Spleen (tissue), 7 donors: ENCODE data around the gene FGF21.

Experiments used
- POLR2A ChIP-seq, 3 donors: fragments of 450-650 bp; IDR thresholded peaks; one replicate each; pipeline ENCODE4 v1.5.1; 2017; ENCODE audit warnings: antibody characterized with exemption in 3 of 3, mild to moderate bottlenecking in 1 of 3
- POLR2AphosphoS5 ChIP-seq, 3 donors: sonication (generic); formaldehyde crosslinking; IDR thresholded peaks; one replicate each; pipeline ENCODE4 v1.5.1; 2017; ENCODE audit warnings: antibody characterized with exemption in 3 of 3
- TF ChIP-seq, protein P1 (sequence below), 11 experiments: fragments of 200-600 bp in 7 of 11; fragments of 450-650 bp in 4 of 11; sonication (generic) in 4 of 11; IDR thresholded peaks in 8 of 11; conservative IDR thresholded peaks in 3 of 11; 1 replicate in 7 of 11; 2 replicates in 4 of 11; pipeline versions ENCODE4 v1.4.0 to v1.8.0; 2016 to 2021; ENCODE audit warnings: antibody characterized with exemption in 11 of 11, inconsistent platforms in 4 of 11, mild to moderate bottlenecking in 1 of 11
- donor health status: DM: no; HTN: no; CAD: no; lungs with moderate emphysema.
- donor health status: DM: no; HTN: no; CAD: no.
- donor health status: DM: no; HTN: no; CAD: no.

- TF ChIP-seq, protein P1, sequence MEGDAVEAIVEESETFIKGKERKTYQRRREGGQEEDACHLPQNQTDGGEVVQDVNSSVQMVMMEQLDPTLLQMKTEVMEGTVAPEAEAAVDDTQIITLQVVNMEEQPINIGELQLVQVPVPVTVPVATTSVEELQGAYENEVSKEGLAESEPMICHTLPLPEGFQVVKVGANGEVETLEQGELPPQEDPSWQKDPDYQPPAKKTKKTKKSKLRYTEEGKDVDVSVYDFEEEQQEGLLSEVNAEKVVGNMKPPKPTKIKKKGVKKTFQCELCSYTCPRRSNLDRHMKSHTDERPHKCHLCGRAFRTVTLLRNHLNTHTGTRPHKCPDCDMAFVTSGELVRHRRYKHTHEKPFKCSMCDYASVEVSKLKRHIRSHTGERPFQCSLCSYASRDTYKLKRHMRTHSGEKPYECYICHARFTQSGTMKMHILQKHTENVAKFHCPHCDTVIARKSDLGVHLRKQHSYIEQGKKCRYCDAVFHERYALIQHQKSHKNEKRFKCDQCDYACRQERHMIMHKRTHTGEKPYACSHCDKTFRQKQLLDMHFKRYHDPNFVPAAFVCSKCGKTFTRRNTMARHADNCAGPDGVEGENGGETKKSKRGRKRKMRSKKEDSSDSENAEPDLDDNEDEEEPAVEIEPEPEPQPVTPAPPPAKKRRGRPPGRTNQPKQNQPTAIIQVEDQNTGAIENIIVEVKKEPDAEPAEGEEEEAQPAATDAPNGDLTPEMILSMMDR (IDR thresholded peaks at IDR 0.05 in 8 of 11, conservative IDR thresholded peaks at IDR 0.05 in 3 of 11), result no peak
- TF ChIP-seq POLR2A (IDR thresholded peaks at IDR 0.05), result no peak
- no peak for TF ChIP-seq POLR2AphosphoS5 (IDR thresholded peaks at IDR 0.05)
Observed at GRCh38 chr19:48757089-48757675, 1.9 kb downstream of the FGF21 start.
